Measurements from ENCODE around the gene ZFP36L1. TPM values are rescaled to one million over a fixed set of nuclear protein-coding genes. Genes with fewer than 3 reads are reported as not detected.
"Not testable (repeated sequence)": the region's sequence is repeated elsewhere in the genome, so short reads cannot be mapped to it uniquely, and the experiment has no call there.

Gene ZFP36L1
- total RNA-seq, 1 donor from 2014 or later = 180 TPM

- H3K4me1 Mint-ChIP-seq (ENCODE audit: low read depth) = peaks cover 18% of the 10 kb centered on the region
- TF ChIP-seq, protein P1, sequence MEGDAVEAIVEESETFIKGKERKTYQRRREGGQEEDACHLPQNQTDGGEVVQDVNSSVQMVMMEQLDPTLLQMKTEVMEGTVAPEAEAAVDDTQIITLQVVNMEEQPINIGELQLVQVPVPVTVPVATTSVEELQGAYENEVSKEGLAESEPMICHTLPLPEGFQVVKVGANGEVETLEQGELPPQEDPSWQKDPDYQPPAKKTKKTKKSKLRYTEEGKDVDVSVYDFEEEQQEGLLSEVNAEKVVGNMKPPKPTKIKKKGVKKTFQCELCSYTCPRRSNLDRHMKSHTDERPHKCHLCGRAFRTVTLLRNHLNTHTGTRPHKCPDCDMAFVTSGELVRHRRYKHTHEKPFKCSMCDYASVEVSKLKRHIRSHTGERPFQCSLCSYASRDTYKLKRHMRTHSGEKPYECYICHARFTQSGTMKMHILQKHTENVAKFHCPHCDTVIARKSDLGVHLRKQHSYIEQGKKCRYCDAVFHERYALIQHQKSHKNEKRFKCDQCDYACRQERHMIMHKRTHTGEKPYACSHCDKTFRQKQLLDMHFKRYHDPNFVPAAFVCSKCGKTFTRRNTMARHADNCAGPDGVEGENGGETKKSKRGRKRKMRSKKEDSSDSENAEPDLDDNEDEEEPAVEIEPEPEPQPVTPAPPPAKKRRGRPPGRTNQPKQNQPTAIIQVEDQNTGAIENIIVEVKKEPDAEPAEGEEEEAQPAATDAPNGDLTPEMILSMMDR (IDR thresholded peaks at IDR 0.05) = no peak
Observed at GRCh38 chr14:68770553-68771286, 22.1 kb downstream of the ZFP36L1 start.

DNA sequence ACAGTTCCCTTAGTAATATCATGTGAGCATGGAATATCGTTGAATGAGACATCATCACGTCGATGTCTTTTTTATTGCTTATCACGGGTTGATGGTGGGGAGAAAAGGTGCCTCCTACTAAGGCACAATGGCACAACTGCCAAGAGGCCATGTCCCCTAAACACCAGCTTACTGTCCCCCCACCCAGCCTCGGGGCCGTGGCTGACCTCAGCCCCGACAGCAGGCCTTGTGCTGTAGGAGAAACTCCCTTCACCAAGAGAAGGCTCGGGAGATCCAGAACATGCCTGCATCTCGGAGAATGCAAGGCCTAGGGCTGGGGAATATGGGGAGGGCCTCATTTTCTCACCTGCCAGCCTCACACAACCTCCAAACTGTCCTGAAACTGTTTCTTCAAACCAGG is 22.8 kb downstream of the ZFP36L1 start:
- TF ChIP-seq, protein P1 (IDR thresholded peaks at IDR 0.05) = no peak
- Mint-ChIP-seq H3K4me3 (ENCODE audit: unreplicated experiment) (no peak overlapping the region), H3K4me1 (ENCODE audit: low read depth) (peaks cover 13% of the 10 kb centered on the region), H3K27me3 (ENCODE audit: low read depth) (no peaks in the 10 kb centered on the region), H3K9me3 (ENCODE audit: low read depth) (peaks cover 7% of the 10 kb centered on the region), H3K27ac (ENCODE audit: unreplicated experiment) (no peak overlapping the region), H3K36me3 (ENCODE audit: low read depth) (peaks cover 1% of the 10 kb centered on the region)
- DNase-seq (ENCODE audit: low spot score) = no peak

More at GRCh38 chr14:68770553-68771286, 22.1 kb downstream of the ZFP36L1 start:
- no peak overlapping the region for H3K27ac Mint-ChIP-seq (ENCODE audit: unreplicated experiment)
- H3K27me3 Mint-ChIP-seq (ENCODE audit: low read depth) = no peaks in the 10 kb centered on the region
- no peak overlapping the region for H3K4me3 Mint-ChIP-seq (ENCODE audit: unreplicated experiment)
- peaks cover 1% of the 10 kb centered on the region for H3K36me3 Mint-ChIP-seq (ENCODE audit: low read depth)
- H3K9me3 Mint-ChIP-seq (ENCODE audit: low read depth) = peaks cover 12% of the 10 kb centered on the region
- no peak for DNase-seq (ENCODE audit: low spot score)

DNA sequence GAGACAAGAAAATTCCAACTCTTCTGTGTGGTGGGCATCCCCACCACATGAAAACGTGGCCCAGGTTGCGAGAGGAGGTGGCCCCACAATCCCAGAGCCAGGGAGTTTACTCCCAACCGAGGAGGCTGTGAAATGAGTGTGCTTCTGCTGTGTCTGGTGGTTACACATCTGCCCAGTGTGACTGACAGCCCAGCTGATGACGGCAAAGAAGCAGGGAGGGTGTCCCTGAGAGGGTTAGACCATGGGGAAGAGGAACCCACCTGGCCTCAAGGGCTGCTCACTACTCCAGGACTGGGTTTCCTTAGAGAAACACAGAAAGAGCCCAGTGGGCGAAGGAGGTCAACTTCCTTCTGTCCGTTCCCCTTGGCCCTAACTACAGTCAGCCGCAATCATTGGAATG is 24.6 kb downstream of the ZFP36L1 start:
- Mint-ChIP-seq H3K27ac (ENCODE audit: unreplicated experiment) (no peak overlapping the region), H3K27me3 (ENCODE audit: low read depth) (no peaks in the 10 kb centered on the region), H3K36me3 (ENCODE audit: low read depth) (no peaks in the 10 kb centered on the region), H3K4me1 (ENCODE audit: low read depth) (peaks cover 7% of the 10 kb centered on the region), H3K9me3 (ENCODE audit: low read depth) (no peaks in the 10 kb centered on the region), H3K4me3 (ENCODE audit: unreplicated experiment) (no peak overlapping the region)
- TF ChIP-seq, protein P1 (IDR thresholded peaks at IDR 0.05) = no peak
- DNase-seq (ENCODE audit: low spot score) = no peak

DNA sequence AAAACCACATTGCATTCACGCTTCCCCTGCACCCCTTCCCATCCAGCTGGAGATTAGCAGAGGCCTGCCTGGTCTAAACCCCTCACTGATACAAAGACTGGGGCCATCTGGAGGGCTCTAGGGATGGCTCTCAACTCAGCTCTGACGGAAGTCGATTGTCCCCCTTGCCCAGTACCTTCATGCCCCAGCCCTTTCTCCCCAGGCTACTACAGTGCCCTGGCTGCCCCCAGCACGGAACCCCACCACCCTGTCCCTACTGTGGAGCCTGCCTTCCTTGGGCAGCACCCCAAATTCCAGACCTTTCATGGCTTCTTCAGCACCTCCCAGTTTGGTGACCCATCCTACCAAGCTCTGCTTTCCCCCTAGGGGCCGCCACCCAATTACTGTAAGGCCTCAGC is 25.6 kb downstream of the ZFP36L1 start:
- Mint-ChIP-seq H3K4me3 (ENCODE audit: unreplicated experiment) (no peak overlapping the region), H3K36me3 (ENCODE audit: low read depth) (no peaks in the 10 kb centered on the region), H3K9me3 (ENCODE audit: low read depth) (no peaks in the 10 kb centered on the region), H3K27ac (ENCODE audit: unreplicated experiment) (no peak overlapping the region), H3K27me3 (ENCODE audit: low read depth) (no peaks in the 10 kb centered on the region), H3K4me1 (ENCODE audit: low read depth) (peaks cover 13% of the 10 kb centered on the region)
- DNase-seq (ENCODE audit: low spot score) = no peak
- TF ChIP-seq, protein P1 (IDR thresholded peaks at IDR 0.05) = no peak

DNA sequence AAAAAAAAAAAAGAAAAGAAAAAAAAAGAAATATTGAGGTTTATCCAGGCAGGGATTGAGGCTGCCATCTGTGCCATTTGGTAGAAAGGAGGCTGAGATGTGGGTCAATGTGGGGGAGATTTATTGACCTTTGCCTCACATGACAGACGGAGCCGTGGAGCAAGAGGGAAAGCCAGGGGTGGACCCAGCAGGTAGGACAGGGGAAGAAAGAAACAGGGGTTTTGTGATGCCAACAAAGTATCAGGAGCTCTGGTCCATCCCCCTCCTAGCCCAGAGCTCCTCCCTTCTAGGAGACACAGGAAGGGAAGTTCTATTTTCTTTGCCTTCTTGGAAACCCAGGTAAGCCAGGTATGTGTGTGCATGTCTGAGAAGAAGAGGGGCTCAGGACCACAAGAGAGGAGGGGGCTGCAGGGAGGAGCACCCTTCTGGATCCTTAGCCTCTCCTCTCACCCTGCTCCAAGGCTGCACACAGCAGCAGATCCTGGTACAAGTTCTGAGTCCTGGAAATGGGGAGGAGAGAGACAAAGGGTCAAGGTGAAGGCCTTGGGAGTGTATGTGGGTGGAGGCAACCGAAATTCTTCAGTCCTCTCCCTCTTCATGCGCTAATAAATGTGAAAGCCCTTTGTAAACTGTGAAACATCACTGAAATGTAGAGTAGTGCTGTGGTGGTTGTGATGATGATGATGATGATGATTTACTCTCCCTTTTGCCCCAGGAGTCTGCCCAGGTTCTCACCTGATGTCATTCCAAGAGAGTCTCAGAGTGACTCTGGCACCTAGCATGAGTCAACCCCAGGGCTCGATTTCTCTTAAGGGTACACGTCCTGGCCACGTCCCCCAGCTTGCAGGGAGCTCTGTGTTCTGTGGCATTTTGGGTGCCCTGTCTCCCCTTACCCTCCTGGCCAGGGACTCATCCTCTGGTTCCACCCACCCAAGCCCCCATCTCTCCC is 26.3 kb downstream of the ZFP36L1 start:
- H3K36me3 Mint-ChIP-seq (ENCODE audit: low read depth) = no peaks in the 10 kb centered on the region
- H3K27ac Mint-ChIP-seq (ENCODE audit: unreplicated experiment) = no peak overlapping the region
- no peaks in the 10 kb centered on the region for H3K27me3 Mint-ChIP-seq (ENCODE audit: low read depth)
- no peak for DNase-seq (ENCODE audit: low spot score)
- H3K9me3 Mint-ChIP-seq (ENCODE audit: low read depth) = no peaks in the 10 kb centered on the region
- H3K4me1 Mint-ChIP-seq (ENCODE audit: low read depth) = peaks cover 10% of the 10 kb centered on the region
- TF ChIP-seq, protein P1 (IDR thresholded peaks at IDR 0.05) = no peak
- no peak overlapping the region for H3K4me3 Mint-ChIP-seq (ENCODE audit: unreplicated experiment)

DNA sequence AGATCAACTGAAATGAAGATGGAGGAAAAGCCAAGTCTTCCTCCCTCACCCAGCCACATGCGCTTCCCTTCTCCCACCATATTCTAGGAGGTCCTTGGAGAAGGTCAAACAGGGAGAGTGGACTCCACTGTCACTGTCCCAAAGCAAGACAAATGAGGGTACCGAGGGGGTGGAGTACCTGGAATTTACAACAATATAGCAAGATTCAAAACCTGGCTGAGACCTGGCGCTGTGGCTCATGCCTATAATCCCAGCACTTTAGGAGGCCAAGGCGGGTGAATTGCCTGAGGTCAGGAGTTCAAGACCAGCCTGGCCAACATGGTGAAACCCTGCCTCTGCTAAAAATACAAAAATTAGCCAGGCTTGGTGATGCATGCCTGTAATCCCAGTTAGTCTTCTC is 29.0 kb downstream of the ZFP36L1 start:
- H3K27ac Mint-ChIP-seq (ENCODE audit: unreplicated experiment); H3K9me3 Mint-ChIP-seq (ENCODE audit: low read depth); H3K4me3 Mint-ChIP-seq (ENCODE audit: unreplicated experiment); DNase-seq (ENCODE audit: low spot score); H3K36me3 Mint-ChIP-seq (ENCODE audit: low read depth); H3K27me3 Mint-ChIP-seq (ENCODE audit: low read depth): not testable (repeated sequence)
- H3K4me1 Mint-ChIP-seq (ENCODE audit: low read depth) = peaks cover 10% of the 10 kb centered on the region
